NOMO-1 (cell line): ENCODE results near the gene KCNJ4.
"Not testable (repeated sequence)": the region's sequence is repeated elsewhere in the genome, so short reads cannot be mapped to it uniquely, and the experiment has no call there.

Experiments
- DNase-seq, 2 experiments: peaks; one replicate each; lab custom pipeline; 2025; ENCODE audit not compliant: unreplicated experiment in 2 of 2; lab: John Stamatoyannopoulos, UW

KCNJ4 gene

DNA sequence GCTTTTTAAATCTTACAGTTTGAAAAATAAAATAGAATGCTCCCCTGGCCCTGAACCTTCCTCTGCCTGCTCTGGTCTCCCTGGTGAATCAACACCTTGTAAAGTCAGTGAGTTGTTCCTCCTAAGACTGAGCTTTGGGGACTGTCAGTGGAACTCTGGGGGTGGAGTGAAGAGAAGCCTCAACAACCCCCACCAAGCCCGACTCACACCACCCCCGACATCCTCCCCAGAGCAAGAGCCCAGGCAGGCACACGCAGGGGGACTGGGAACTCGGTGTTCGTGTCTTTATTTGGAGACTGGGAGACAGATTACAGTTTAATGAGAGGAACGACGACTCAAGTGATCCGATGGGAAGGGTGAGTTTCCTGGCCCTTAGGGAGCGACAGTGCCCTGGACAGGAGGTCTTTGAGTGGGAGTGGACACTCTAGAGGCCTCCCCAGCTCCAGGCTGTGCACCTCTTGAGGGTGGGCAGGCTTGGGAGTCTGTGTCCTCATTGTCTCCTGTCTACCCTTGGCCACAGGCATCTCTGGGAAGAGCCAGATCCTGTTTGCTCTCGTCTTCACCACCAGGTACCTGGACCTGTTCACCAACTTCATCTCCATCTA is 19.1 kb upstream of the KCNJ4 start:
- DNase-seq = no peak

GRCh38 chr22:38471237-38471636 is 16.2 kb upstream of the KCNJ4 start:
- no peak for DNase-seq

DNA sequence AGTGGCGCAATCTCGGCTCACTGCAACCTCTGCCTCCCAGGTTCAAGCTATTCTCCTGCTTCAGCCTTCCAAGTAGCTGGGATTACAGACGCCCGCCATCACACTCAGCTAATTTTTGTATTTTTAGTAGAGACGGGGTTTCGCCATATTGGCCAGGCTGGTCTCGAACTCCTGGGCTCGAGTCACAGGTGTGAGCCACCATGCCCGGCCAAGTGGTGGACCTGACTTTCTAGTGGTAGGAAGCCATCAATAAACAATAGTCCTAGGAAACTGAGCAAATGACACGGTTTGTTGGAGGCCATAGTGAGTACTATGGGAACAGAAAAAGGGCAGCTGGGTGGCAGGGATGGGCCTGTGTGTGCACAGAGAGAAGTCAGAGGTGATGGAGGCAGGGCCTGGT is 15.2 kb upstream of the KCNJ4 start:
- DNase-seq = not testable (repeated sequence)

DNA sequence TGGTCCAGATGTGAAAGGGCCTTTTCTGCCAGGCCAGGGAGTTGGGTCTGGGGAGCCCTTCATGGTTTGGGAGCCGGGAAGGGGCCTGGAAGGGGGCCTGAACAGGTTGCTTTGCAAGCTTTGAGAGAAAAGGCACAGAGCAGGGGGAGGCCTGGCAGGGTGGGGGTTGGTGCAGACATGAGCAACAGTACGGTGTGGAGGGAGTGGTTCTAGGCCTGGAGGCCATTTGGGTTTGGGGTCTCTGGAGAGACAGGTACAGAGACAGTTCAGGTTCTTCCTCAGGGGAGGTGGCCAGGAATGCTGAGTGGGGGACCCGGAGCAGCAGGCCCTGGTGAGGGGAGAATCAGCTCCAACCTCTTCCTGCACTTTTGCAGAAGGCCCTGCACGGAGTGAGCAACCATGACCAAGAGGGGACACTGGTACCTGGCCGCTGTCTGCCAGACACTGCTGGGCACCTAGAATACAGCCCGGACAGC is 14.3 kb upstream of the KCNJ4 start:
- no peak for DNase-seq

GRCh38 chr22:38468443-38469305 is 13.7 kb upstream of the KCNJ4 start:
- DNase-seq = no peak

GRCh38 chr22:38467904-38468442 is 13.0 kb upstream of the KCNJ4 start, which contains the start of gene KDELR3:
KDELR3 (plus strand) TSS chr22:38468096; CDS start chr22:38468234, 138 bp downstream.
- peak in 1 of 2 experiments; percentile 39 for DNase-seq

- DNase-seq = no peak
Measured at GRCh38 chr22:38467438-38467903, 12.5 kb upstream of the KCNJ4 start.

- no peak for DNase-seq
Measured at GRCh38 chr22:38465673-38466490, 10.9 kb upstream of the KCNJ4 start.

DNA sequence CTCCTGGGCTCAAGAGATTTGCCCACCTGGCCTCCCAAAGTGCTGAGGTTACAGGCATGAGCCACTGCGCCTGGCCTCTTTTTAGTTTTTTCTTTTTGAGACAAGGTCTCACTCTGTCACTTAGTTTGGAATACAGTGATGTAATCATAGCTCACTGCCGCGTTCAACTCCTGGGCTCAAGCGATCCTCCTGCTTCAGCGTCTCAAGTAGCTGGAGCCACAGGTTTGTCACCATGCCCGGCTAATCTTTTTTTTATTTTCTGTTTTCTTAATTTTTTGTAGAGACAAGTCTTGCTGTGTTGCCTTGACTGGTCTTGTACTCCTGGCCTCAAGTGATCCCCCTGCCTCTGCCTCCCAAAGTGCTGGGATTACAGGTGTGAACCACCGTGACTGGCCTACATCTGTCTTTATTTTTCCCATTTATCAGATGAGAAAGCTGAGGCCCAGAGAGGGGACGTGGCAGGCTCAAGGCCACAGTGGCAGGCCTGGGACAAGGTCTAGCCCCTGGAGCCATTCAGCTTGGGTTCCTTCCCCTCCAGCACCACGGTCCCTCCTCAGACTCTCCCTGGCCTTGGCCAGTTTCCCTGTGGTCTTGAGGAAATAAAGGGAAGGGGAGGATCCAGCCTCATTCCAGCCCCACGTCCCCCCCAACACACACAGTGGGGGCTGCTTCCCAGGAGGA is 10.1 kb upstream of the KCNJ4 start:
- no peak for DNase-seq

DNA sequence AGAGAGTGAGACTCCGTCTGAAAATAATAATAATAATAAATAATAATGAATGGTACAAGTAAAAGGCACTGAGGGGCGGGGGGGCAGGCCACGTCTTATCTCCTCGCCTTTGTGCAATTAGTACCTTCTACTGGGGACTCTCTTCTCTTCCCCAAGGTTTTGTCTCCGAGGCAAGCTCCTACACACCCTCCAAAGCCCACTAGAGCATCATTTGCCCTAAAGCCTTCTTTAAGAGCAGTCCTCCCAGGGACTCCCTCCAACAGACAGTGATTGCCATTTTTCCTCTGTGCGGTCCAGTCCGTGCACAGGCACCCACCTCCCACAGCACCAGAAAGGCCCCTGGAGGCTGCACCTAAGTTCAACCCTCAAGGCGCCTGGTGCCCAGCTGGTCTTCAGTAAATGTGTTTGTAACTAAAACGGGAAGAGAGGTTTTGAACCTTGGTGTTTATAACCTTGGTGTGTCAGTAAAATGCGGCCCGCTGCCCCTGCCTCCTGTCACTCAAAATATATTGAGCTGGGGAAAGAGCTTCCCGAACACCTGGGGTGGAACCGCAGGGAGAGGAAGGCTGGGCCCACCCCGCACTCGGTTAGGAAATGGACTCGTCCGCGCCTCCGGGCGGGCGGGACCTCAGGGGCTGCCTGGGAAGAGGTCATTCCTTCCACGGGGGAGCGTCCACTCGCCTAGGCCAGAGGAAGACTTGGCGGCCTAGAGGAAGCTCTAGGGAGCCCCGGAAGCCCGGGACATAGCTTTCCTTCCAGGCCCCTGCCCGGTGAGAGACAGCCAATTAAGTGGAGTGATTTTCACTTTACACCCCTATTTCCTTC is 8.2 kb upstream of the KCNJ4 start:
- no peak for DNase-seq

- DNase-seq = peak; percentile 61 to 78
Measured at GRCh38 chr22:38461414-38462081, 6.5 kb upstream of the KCNJ4 start.

GRCh38 chr22:38461057-38461413 is 6.0 kb upstream of the KCNJ4 start:
- no peak for DNase-seq

GRCh38 chr22:38460426-38460840 is 5.4 kb upstream of the KCNJ4 start:
- no peak for DNase-seq

DNA sequence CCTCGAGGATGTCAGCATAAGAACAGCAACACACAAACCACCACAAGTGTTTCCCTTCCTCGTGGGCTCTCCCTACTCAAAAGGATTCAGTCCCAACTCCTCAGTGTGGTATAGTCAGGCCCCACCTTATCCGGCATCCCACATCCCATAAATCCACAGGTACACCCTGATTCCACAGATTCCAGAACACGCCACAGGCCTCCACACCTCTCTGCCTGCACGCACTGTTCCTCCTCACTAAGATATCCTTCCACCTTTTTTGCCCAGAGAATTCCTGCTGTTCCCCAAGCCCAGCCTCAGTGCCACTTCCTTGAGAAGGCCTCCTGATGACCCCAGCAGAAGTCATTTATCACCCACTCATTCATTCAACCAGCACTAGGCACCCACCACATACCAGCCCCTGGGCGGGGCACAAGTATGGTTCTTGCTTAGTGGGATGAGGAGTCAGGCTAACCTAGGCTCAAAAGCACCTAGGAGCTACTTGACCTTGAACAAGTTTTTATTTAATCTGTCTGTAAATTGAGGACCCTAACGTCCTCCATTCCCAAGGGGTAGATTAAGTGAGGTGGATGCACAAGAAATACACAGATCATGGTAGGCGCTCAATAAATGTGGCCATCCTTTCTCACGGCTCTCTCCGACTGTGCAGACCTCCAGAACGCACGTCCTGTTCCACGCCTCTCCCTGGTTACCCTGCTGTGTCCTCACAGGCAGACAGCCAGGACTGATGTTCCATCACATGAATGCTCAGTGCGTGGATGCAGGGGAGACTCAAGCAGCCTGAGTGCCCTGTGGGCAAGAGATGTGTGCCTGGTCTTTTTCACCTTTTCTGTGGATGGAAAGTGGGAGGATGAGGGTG is 2.1 kb upstream of the KCNJ4 start:
- DNase-seq = no peak

DNA sequence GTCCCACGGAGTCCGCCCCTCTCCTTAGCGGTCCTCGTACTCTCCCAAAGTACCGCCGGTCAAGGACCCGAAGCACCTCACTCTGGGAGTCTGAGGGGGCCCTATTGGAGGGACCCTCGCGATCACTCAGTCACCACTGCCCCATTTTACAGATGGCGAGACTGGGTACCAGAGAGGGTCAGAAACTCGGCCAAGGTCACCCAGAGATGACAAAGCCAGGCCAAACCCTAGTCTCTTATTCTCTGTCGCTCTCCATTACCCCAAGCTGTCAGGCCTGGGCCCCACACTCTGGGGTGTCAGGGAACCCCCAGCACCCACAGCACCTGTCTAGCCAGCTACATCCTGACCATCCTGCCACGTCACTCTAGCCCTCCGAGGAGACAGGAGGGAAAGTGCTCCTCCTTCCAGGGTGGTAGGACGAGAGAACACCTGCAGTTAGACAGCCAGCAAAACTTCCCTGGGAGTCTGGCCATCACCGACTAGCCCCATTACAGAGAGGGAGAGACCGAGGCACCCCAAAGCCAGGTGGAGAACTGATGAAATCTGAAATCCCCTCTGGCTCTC is 1.4 kb upstream of the KCNJ4 start:
- DNase-seq = no peak

DNA sequence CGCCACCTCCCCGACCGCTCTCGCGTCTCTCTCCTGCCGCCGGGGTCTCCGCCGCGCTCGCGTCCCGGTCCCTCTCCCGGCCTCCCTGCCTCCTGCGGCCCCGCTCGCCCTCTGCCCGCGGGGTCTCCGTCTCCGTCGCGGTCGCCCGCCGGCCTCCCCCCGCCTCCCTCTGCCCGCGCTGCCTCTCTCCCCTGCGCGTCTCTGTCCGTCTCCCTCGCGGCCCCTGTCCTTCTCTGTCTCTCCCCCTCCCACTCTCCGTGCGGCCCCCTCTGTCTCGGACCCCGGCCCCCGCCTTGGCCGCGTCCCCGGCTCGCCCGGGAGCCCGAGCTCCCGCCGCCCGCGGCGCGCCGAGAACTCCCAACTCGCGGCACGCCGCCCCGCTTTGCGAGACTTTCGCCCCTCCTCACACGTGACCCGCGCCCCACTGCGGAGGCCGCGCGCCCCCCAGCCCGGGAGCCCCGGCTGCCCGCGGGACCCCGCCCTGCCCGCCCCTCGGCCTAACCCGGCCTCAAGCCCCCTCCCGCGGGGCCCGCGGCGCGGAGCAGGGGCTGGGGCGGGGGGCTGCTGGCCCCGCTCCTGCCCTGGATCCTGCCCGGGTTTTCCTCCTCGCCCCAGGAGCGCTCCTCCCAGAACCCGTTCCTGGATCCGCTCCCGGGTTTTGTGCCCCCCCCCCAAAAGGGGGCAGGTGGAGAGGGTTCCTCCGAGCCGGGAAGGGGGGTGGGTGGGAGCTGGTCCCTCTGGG is 702 bp upstream of the KCNJ4 start:
- no peak for DNase-seq
